Erythroblast (primary cell): ENCODE data around the gene CCDC87.

Experiments
- GATA1 ChIP-seq: IDR thresholded peaks from 2 replicates; pipeline ENCODE4 v1.6.1; 2011; ENCODE audit warnings: low read depth, mild to moderate bottlenecking, control low read depth, low read length, moderate library complexity
- POLR2A ChIP-seq: IDR thresholded peaks from 2 replicates; pipeline ENCODE4 v1.6.1; 2011; ENCODE audit warnings: mild to moderate bottlenecking, low read length

GRCh38 chr11:66570079-66570849, 22.6 kb downstream of the CCDC87 start:
- no peak for TF ChIP-seq POLR2A
- TF ChIP-seq GATA1 = no peak
